ENCODE results near the gene PRAMEF5. TPM values are rescaled to one million over a fixed set of nuclear protein-coding genes. Genes with fewer than 3 reads are reported as not detected.
"Not testable (repeated sequence)": the region's sequence is repeated elsewhere in the genome, so short reads cannot be mapped to it uniquely, and the experiment has no call there.

Gene PRAMEF5
- total and polyA plus RNA-seq, 8 donors = not detected

GRCh38 chr1:13247122-13247521, 6.9 kb upstream of the PRAMEF5 start:
- H3K9me3 ChIP-seq; H3K4me3 ChIP-seq; ATAC-seq; H3K36me3 ChIP-seq; H3K27ac ChIP-seq; FAIRE-seq; intact Hi-C loops (cut with DNase I); H3K27me3 ChIP-seq; DNase-seq; H3K4me1 ChIP-seq: not testable (repeated sequence)
- 64 to 72% methylated on average over 6 of the region's 7 CpGs for WGBS, 2 donors

- H3K36me3 ChIP-seq; FAIRE-seq; intact Hi-C loops (cut with DNase I); DNase-seq; H3K4me3 ChIP-seq; H3K27ac ChIP-seq; H3K27me3 ChIP-seq; H3K9me3 ChIP-seq; H3K4me1 ChIP-seq: not testable (repeated sequence)
- ATAC-seq = peak in 1 of 4 donors; percentile 43
- WGBS, 2 donors = 15% methylated on average over 2 of the region's 3 CpGs; no CpG with 5 or more reads in 1 of the 2 donors
Observed at GRCh38 chr1:13265124-13265523, 11.1 kb downstream of the PRAMEF5 start.

- H3K27ac ChIP-seq; H3K4me1 ChIP-seq; DNase-seq; intact Hi-C loops (cut with DNase I); H3K27me3 ChIP-seq; H3K36me3 ChIP-seq; ATAC-seq; H3K9me3 ChIP-seq; FAIRE-seq; H3K4me3 ChIP-seq: not testable (repeated sequence)
- 37 to 56% methylated on average over 3 of the region's 6 CpGs for WGBS, 2 donors
Observed at GRCh38 chr1:13277016-13277415, 23.0 kb downstream of the PRAMEF5 start.

- DNase-seq; H3K27me3 ChIP-seq; intact Hi-C loops (cut with DNase I); H3K4me3 ChIP-seq; FAIRE-seq; H3K4me1 ChIP-seq; H3K36me3 ChIP-seq; H3K27ac ChIP-seq; H3K9me3 ChIP-seq; ATAC-seq: not testable (repeated sequence)
- 48 to 63% methylated on average over 3 of the region's 3 CpGs for WGBS, 2 donors
Observed at GRCh38 chr1:13279617-13280016, 25.6 kb downstream of the PRAMEF5 start.

GRCh38 chr1:13285037-13285436, 31.0 kb downstream of the PRAMEF5 start, which contains the start of gene PRAMEF8:
PRAMEF8 (minus strand) TSS chr1:13285137; CDS start chr1:13284091, 1,046 bp downstream.
- H3K9me3 ChIP-seq; FAIRE-seq; H3K4me3 ChIP-seq; H3K27ac ChIP-seq; DNase-seq; H3K27me3 ChIP-seq; ATAC-seq; intact Hi-C loops (cut with DNase I); H3K4me1 ChIP-seq; H3K36me3 ChIP-seq: not testable (repeated sequence)
- WGBS, 2 donors = no CpG with 5 or more reads among the region's 1 CpG

- H3K4me1 ChIP-seq; intact Hi-C loops (cut with DNase I); H3K9me3 ChIP-seq; DNase-seq; ATAC-seq; H3K27ac ChIP-seq; H3K36me3 ChIP-seq; H3K27me3 ChIP-seq; FAIRE-seq; H3K4me3 ChIP-seq: not testable (repeated sequence)
- WGBS, 2 donors = 56 to 59% methylated on average over 1 to 2 of the region's 3 CpGs
Observed at GRCh38 chr1:13289030-13289429, 35.0 kb downstream of the PRAMEF5 start.

- H3K4me3 ChIP-seq; H3K27ac ChIP-seq; DNase-seq; H3K4me1 ChIP-seq; H3K27me3 ChIP-seq; H3K36me3 ChIP-seq; intact Hi-C loops (cut with DNase I); FAIRE-seq; ATAC-seq; H3K9me3 ChIP-seq: not testable (repeated sequence)
- WGBS, 2 donors = 83 to 91% methylated on average over 2 of the region's 5 CpGs
Observed at GRCh38 chr1:13297216-13297931, 43.4 kb downstream of the PRAMEF5 start.

- H3K9me3 ChIP-seq; H3K36me3 ChIP-seq; ATAC-seq; FAIRE-seq; H3K4me1 ChIP-seq; H3K4me3 ChIP-seq; H3K27ac ChIP-seq; DNase-seq; H3K27me3 ChIP-seq; intact Hi-C loops (cut with DNase I): not testable (repeated sequence)
- 83 to 89% methylated on average over 2 to 11 of the region's 27 CpGs for WGBS, 2 donors
Observed at GRCh38 chr1:13298699-13299098, 44.7 kb downstream of the PRAMEF5 start.

- H3K27me3 ChIP-seq; intact Hi-C loops (cut with DNase I); H3K4me1 ChIP-seq; FAIRE-seq; H3K36me3 ChIP-seq; H3K9me3 ChIP-seq; H3K4me3 ChIP-seq; ATAC-seq; H3K27ac ChIP-seq; DNase-seq: not testable (repeated sequence)
Observed at GRCh38 chr1:13302197-13302596, 48.2 kb downstream of the PRAMEF5 start.

- H3K36me3 ChIP-seq; H3K9me3 ChIP-seq; DNase-seq; H3K27ac ChIP-seq; H3K27me3 ChIP-seq; intact Hi-C loops (cut with DNase I); H3K4me1 ChIP-seq; FAIRE-seq; ATAC-seq; H3K4me3 ChIP-seq: not testable (repeated sequence)
- no CpG with 5 or more reads among the region's 1 CpG for WGBS, 2 donors
Observed at GRCh38 chr1:13303239-13303638, 49.2 kb downstream of the PRAMEF5 start, which contains the start of gene PRAMEF33. PRAMEF33 (plus strand) TSS chr1:13303539; CDS start chr1:13305955, 2,416 bp downstream.
